Sigmoid colon (tissue), 7 donors: ENCODE data around the gene OSBP2. TPM values are rescaled to one million over a fixed set of nuclear protein-coding genes. Genes with fewer than 3 reads are reported as not detected.

Source experiments
- DNase-seq: peaks from one replicate; pipeline ENCODE4 v3.0.0-alpha.2; 2019
- H3K27ac ChIP-seq, 4 donors: fragments of 200-600 bp; sonication (generic); one replicate each; pipeline ENCODE4 v1.5.1; 2016 to 2019; ENCODE audit warnings: mild to moderate bottlenecking in 1 of 4
- H3K27me3 ChIP-seq, 3 donors: fragments of 200-600 bp; sonication (generic); one replicate each; pipeline ENCODE4 v1.5.1; 2019; ENCODE audit warnings: mild to moderate bottlenecking in 1 of 3
- H3K36me3 ChIP-seq, 4 donors: fragments of 200-600 bp; sonication (generic); one replicate each; pipeline ENCODE4 v1.5.1; 2016 to 2019
- H3K4me1 ChIP-seq, 4 donors: fragments of 200-600 bp; sonication (generic); one replicate each; pipeline ENCODE4 v1.5.1; 2017 to 2019
- H3K4me3 ChIP-seq, 4 donors: fragments of 200-600 bp; sonication (generic); one replicate each; pipeline ENCODE4 v1.5.1; 2017 to 2019; ENCODE audit warnings: mild to moderate bottlenecking in 2 of 4, moderate library complexity in 1 of 4
- H3K9me3 ChIP-seq, 4 donors: fragments of 200-600 bp in 3 of 4; sonication (generic) in 3 of 4; one replicate each; pipeline versions ENCODE4 v1.5.1 to v1.6.1; 2013 to 2019
- CTCF ChIP-seq, 4 experiments: fragments of 450-650 bp in 3 of 4; fragments of 200-600 bp in 1 of 4; IDR thresholded peaks; one replicate each; pipeline ENCODE4 v1.5.1; 2016 to 2019; ENCODE audit warnings: antibody characterized with exemption in 4 of 4, mild to moderate bottlenecking in 3 of 4, moderate library complexity in 2 of 4
- EP300 ChIP-seq, 4 donors: sonication (generic); formaldehyde crosslinking; IDR thresholded peaks; one replicate each; pipeline ENCODE4 v1.6.1; 2017; ENCODE audit warnings: antibody characterized with exemption in 4 of 4
- POLR2A ChIP-seq, 2 donors: fragments of 450-650 bp; IDR thresholded peaks; one replicate each; pipeline ENCODE4 v1.6.1; 2016; ENCODE audit warnings: antibody characterized with exemption in 2 of 2, mild to moderate bottlenecking in 2 of 2, moderate library complexity in 2 of 2
- POLR2AphosphoS5 ChIP-seq, 4 donors: sonication (generic); formaldehyde crosslinking; IDR thresholded peaks; one replicate each; pipeline ENCODE4 v1.6.1; 2017; ENCODE audit warnings: antibody characterized with exemption in 4 of 4
- WGBS, 2 donors: extraction: QIAGEN DNeasy Blood & Tissue Kit; methylation state at CpG; one replicate each; pipeline ENCODE4 v1.1.7; 2013; 5-methylcytosine and 5-hydroxymethylcytosine counted together
- intact Hi-C: fragments of 100-400 bp; cut with DNase I; formaldehyde crosslinking; loops from one replicate; pipeline ENCODE4 v1.15.1; 2023
- polyA plus RNA-seq, 3 donors: library from polyadenylated mRNA; stranded (reverse); fragments of 200-250 nt; gene quantifications; one replicate each; pipeline ENCODE4 v1.2.3, GENCODE V29; 2013
- total RNA-seq, 4 donors: library from RNA; depleted of rRNA; stranded (reverse); fragments of >200 nt; gene quantifications; one replicate each; pipeline ENCODE4 v1.1.0, GENCODE V29; 2016
- donor health status: healthy with polysubstance abuse.
- donor health status: Bipolar disorder and iron deficiency.
- donor health status: healthy.

Gene OSBP2
- total and polyA plus RNA-seq, 7 donors, result 1.2 to 3.0 (median 1.6) TPM

DNA sequence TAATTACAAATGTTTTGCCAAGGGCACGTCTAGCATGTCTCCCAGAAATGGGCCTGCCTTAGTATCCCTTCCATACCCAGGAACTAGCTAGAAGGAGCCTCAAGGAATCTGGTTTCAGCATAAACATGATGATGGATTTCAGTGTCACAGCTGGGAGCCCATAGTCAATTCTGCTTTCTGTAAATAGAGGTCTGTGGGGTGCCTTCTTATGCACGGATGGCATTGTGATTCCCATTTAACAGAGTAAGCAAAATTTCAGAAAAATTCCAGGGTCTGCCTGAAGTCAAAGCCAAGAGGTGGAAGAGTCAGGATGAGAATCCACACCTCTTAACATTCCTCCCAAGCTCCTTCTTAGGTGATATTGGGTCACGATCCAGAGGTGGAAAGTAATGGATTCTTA is 39.1 kb upstream of the OSBP2 start:
- Histone ChIP-seq H3K27me3 (no peaks in the 10 kb centered on the region), H3K36me3 (peaks cover 0 to 4% (median 0%) of the 10 kb centered on the region in 4 donors), H3K9me3 (no peaks in the 10 kb centered on the region), H3K4me3 (no peak overlapping the region), H3K27ac (no peak overlapping the region), H3K4me1 (no peaks in the 10 kb centered on the region)
- intact Hi-C loops, result no loop called here
- DNase-seq, result no peak
- 83 to 86% methylated on average over 3 of the region's 3 CpGs for WGBS, 2 donors
- TF ChIP-seq CTCF (IDR thresholded peaks at IDR 0.05) (no peak), POLR2A (IDR thresholded peaks at IDR 0.05) (no peak), EP300 (IDR thresholded peaks at IDR 0.05) (no peak), POLR2AphosphoS5 (IDR thresholded peaks at IDR 0.05) (no peak)

DNA sequence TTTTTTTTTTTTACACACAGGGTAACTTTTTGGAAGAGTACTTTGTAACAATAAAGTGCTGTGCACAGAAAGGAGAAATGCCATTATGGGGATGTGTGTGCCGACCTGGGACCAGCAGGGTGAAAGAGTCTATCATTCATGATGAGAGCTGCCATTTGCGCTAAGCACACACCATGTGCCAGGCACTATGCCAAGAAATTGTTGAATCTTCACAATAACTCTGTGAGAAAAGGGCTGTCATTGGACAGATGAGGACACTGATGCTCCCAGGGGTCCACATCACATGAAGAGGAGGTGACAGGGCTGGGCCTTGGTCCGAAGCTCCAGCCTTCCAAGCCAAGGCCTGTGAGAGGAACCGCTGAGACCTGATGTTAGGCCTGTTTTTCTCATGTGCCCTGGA is 32.6 kb upstream of the OSBP2 start:
- 72 to 90% methylated on average over 4 of the region's 4 CpGs for WGBS, 2 donors
- H3K27ac ChIP-seq, result no peak overlapping the region
- peaks cover 4 to 21% (median 13%) of the 10 kb centered on the region in 4 donors for H3K36me3 ChIP-seq
- DNase-seq, result no peak
- no peaks in the 10 kb centered on the region for H3K27me3 ChIP-seq
- H3K4me1 ChIP-seq, result peaks cover 0 to 14% (median 8%) of the 10 kb centered on the region in 4 donors
- intact Hi-C loops, result loop anchor here (10.0 kb wide), 1 partner anchor 93 kb away; no protein-coding TSS in a partner anchor
- H3K4me3 ChIP-seq, result no peak overlapping the region
- TF ChIP-seq POLR2A (IDR thresholded peaks at IDR 0.05) (no peak), CTCF (IDR thresholded peaks at IDR 0.05) (no peak)
- no peaks in the 10 kb centered on the region for H3K9me3 ChIP-seq

DNA sequence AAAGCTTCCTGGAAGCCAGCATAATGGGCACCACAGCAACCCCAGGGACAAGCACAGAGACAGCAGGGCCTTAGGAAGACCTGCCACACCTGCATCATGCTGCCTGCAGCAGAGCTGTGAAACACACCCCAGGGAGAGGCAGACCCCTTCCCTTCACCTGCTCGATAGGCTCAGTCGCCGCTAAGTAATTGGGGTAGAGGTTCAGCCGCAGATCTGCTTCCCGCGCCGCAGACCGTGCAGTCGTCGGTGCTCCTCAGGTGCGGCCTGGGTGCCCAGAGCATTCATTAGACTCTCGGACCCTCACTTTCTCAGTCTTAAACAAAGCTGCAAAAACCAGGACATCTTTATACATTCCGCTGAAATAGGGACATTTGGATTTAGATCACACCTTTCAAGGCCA is 29.9 kb upstream of the OSBP2 start:
- H3K4me3 ChIP-seq, result no peak overlapping the region
- H3K27me3 ChIP-seq, result no peaks in the 10 kb centered on the region
- H3K36me3 ChIP-seq, result peaks cover 4 to 21% (median 13%) of the 10 kb centered on the region in 4 donors
- no peak for DNase-seq
- 97 to 98% methylated on average over 13 of the region's 13 CpGs for WGBS, 2 donors
- H3K27ac ChIP-seq, result no peak overlapping the region
- peaks cover 0 to 22% (median 14%) of the 10 kb centered on the region in 4 donors for H3K4me1 ChIP-seq
- intact Hi-C loops, result loop anchor here (10.0 kb wide), 1 partner anchor 90 kb away; no protein-coding TSS in a partner anchor
- no peaks in the 10 kb centered on the region for H3K9me3 ChIP-seq
- TF ChIP-seq POLR2A (IDR thresholded peaks at IDR 0.05), result no peak
- TF ChIP-seq CTCF (IDR thresholded peaks at IDR 0.05), result no peak
- no peak for TF ChIP-seq POLR2AphosphoS5 (IDR thresholded peaks at IDR 0.05)
- no peak for TF ChIP-seq EP300 (IDR thresholded peaks at IDR 0.05)

- Histone ChIP-seq H3K4me3 (no peak overlapping the region), H3K27ac (no peak overlapping the region), H3K9me3 (no peaks in the 10 kb centered on the region), H3K27me3 (no peaks in the 10 kb centered on the region), H3K4me1 (peaks cover 0 to 22% (median 14%) of the 10 kb centered on the region in 4 donors), H3K36me3 (peaks cover 4 to 21% (median 13%) of the 10 kb centered on the region in 4 donors)
- DNase-seq, result no peak
- intact Hi-C loops, result loop anchor here (10.0 kb wide), 1 partner anchor 90 kb away; no protein-coding TSS in a partner anchor
- 23 to 62% methylated on average over 2 of the region's 2 CpGs for WGBS, 2 donors
- TF ChIP-seq EP300 (IDR thresholded peaks at IDR 0.05), result no peak
- TF ChIP-seq POLR2A (IDR thresholded peaks at IDR 0.05), result no peak
- TF ChIP-seq CTCF (IDR thresholded peaks at IDR 0.05), result no peak
- no peak for TF ChIP-seq POLR2AphosphoS5 (IDR thresholded peaks at IDR 0.05)
Measured at GRCh38 chr22:30665266-30665665, 29.4 kb upstream of the OSBP2 start.

- WGBS, 2 donors, result 24 to 72% methylated on average over 4 of the region's 4 CpGs
- no peaks in the 10 kb centered on the region for H3K9me3 ChIP-seq
- intact Hi-C loops, result loop anchor here (10.0 kb wide), 1 partner anchor 89 kb away; no protein-coding TSS in a partner anchor
- H3K27me3 ChIP-seq, result no peaks in the 10 kb centered on the region
- no peak overlapping the region for H3K27ac ChIP-seq
- no peak overlapping the region for H3K4me3 ChIP-seq
- peaks cover 0 to 22% (median 14%) of the 10 kb centered on the region in 4 donors for H3K4me1 ChIP-seq
- H3K36me3 ChIP-seq, result peaks cover 4 to 21% (median 13%) of the 10 kb centered on the region in 4 donors
- DNase-seq, result no peak
- TF ChIP-seq EP300 (IDR thresholded peaks at IDR 0.05) (no peak), POLR2A (IDR thresholded peaks at IDR 0.05) (no peak), CTCF (IDR thresholded peaks at IDR 0.05) (no peak), POLR2AphosphoS5 (IDR thresholded peaks at IDR 0.05) (no peak)
Measured at GRCh38 chr22:30665786-30666185, 28.9 kb upstream of the OSBP2 start.
